Breast epithelium (tissue), 4 donors: ENCODE data around the gene SLC26A9. TPM values are rescaled to one million over a fixed set of nuclear protein-coding genes. Genes with fewer than 3 reads are reported as not detected.

Experiments used
- DNase-seq, 2 donors: peaks; one replicate each; pipeline ENCODE4 v3.0.0-alpha.2; 2019; ENCODE audit warnings: low spot score in 2 of 2
- H3K27ac ChIP-seq, 2 donors: fragments of 200-600 bp; sonication (generic) in 1 of 2; one replicate each; pipeline ENCODE4 v1.5.1; 2016 to 2019; ENCODE audit warnings: mild to moderate bottlenecking in 1 of 2
- H3K27me3 ChIP-seq, 2 donors: fragments of 200-600 bp; sonication (generic) in 1 of 2; one replicate each; pipeline versions ENCODE4 v1.5.1 to v1.6.0; 2017 to 2019; ENCODE audit warnings: control low read depth in 1 of 2, mild to moderate bottlenecking in 1 of 2
- H3K36me3 ChIP-seq: fragments of 200-600 bp; one replicate; pipeline ENCODE4 v1.5.1; 2019
- H3K4me1 ChIP-seq, 2 donors: fragments of 200-600 bp; sonication (generic); one replicate each; pipeline ENCODE4 v1.5.1; 2016 to 2019; ENCODE audit warnings: control low read depth in 1 of 2
- H3K4me3 ChIP-seq, 3 donors: fragments of 200-600 bp; sonication (generic); 1 replicate in 2 of 3; 2 replicates in 1 of 3; pipeline ENCODE4 v1.5.1; 2016 to 2019; ENCODE audit warnings: mild to moderate bottlenecking in 3 of 3, moderate library complexity in 2 of 3
- H3K9me3 ChIP-seq, 2 donors: fragments of 200-600 bp; sonication (generic) in 1 of 2; one replicate each; pipeline ENCODE4 v1.5.1; 2016 to 2019; ENCODE audit warnings: control low read depth in 1 of 2
- CTCF ChIP-seq, 3 donors: fragments of 450-650 bp; IDR thresholded peaks; one replicate each; pipeline ENCODE4 v1.5.1; 2016 to 2017; ENCODE audit warnings: antibody characterized with exemption in 3 of 3, mild to moderate bottlenecking in 3 of 3, moderate library complexity in 3 of 3
- POLR2A ChIP-seq: fragments of 450-650 bp; IDR thresholded peaks from one replicate; pipeline ENCODE4 v1.6.1; 2016; ENCODE audit warnings: antibody characterized with exemption, mild to moderate bottlenecking, moderate library complexity
- POLR2AphosphoS5 ChIP-seq, 3 donors: sonication (generic); formaldehyde crosslinking; IDR thresholded peaks; one replicate each; pipeline ENCODE4 v1.6.1; 2017; ENCODE audit warnings: antibody characterized with exemption in 3 of 3
- intact Hi-C: fragments of 100-400 bp; cut with DNase I; formaldehyde crosslinking; loops from one replicate; pipeline ENCODE4 v1.15.1; 2023; ENCODE audit warnings: low total_unique reads
- total RNA-seq, 3 donors: library from RNA; depleted of rRNA; stranded (reverse); fragments of >200 nt; gene quantifications; one replicate each; pipeline ENCODE4 v1.1.0, GENCODE V29; 2016

The SLC26A9 gene
- not detected for total RNA-seq

GRCh38 chr1:205943245-205943644 lies at the start of gene SLC26A9:
Gene SLC26A9, minus strand, starts transcription at chr1:205943456. Its CDS starts 7,636 bp downstream, at chr1:205935820.
- intact Hi-C loops, result no loop called here
- Histone ChIP-seq H3K4me1 (peaks cover 0 to 7% of the 10 kb centered on the region in 2 donors), H3K27ac (no peak within 1 kb of the TSS), H3K27me3 (peaks cover 0 to 69% of the 10 kb centered on the region in 2 donors), H3K36me3 (no peaks in the 10 kb centered on the region), H3K9me3 (no peaks in the 10 kb centered on the region), H3K4me3 (no peak within 1 kb of the TSS)
- DNase-seq, result no peak
- no peak for TF ChIP-seq POLR2A
- no peak for TF ChIP-seq CTCF (IDR thresholded peaks at IDR 0.05)
- TF ChIP-seq POLR2AphosphoS5 (IDR thresholded peaks at IDR 0.05), result no peak

GRCh38 chr1:205992218-205992882 lies 49.1 kb upstream of the SLC26A9 start:
- H3K4me1 ChIP-seq, result no peaks in the 10 kb centered on the region
- H3K27me3 ChIP-seq, result no peaks in the 10 kb centered on the region
- intact Hi-C loops, result no loop called here
- no peaks in the 10 kb centered on the region for H3K9me3 ChIP-seq
- DNase-seq, result no peak
- H3K36me3 ChIP-seq, result no peaks in the 10 kb centered on the region
- no peak overlapping the region for H3K27ac ChIP-seq
- H3K4me3 ChIP-seq, result no peak overlapping the region
- no peak for TF ChIP-seq POLR2AphosphoS5 (IDR thresholded peaks at IDR 0.05)
- no peak for TF ChIP-seq POLR2A
- no peak for TF ChIP-seq CTCF (IDR thresholded peaks at IDR 0.05)

GRCh38 chr1:205991237-205991636 lies 48.0 kb upstream of the SLC26A9 start:
- TF ChIP-seq POLR2A (no peak), CTCF (IDR thresholded peaks at IDR 0.05) (no peak), POLR2AphosphoS5 (IDR thresholded peaks at IDR 0.05) (no peak)
- Histone ChIP-seq H3K36me3 (no peaks in the 10 kb centered on the region), H3K27me3 (no peaks in the 10 kb centered on the region), H3K4me3 (no peak overlapping the region), H3K4me1 (no peaks in the 10 kb centered on the region), H3K9me3 (no peaks in the 10 kb centered on the region), H3K27ac (no peak overlapping the region)
- no peak for DNase-seq
- intact Hi-C loops, result no loop called here

GRCh38 chr1:205990226-205990625 lies 47.0 kb upstream of the SLC26A9 start:
- intact Hi-C loops, result no loop called here
- Histone ChIP-seq H3K4me3 (no peak overlapping the region), H3K9me3 (no peaks in the 10 kb centered on the region), H3K4me1 (no peaks in the 10 kb centered on the region), H3K27me3 (no peaks in the 10 kb centered on the region), H3K27ac (no peak overlapping the region), H3K36me3 (no peaks in the 10 kb centered on the region)
- TF ChIP-seq POLR2A (no peak), CTCF (IDR thresholded peaks at IDR 0.05) (no peak), POLR2AphosphoS5 (IDR thresholded peaks at IDR 0.05) (no peak)
- DNase-seq, result no peak

- H3K4me3 ChIP-seq, result no peak overlapping the region
These were observed 46.5 kb upstream of the SLC26A9 start for GRCh38 chr1:205989786-205990185.

More at GRCh38 chr1:205989786-205990185, 46.5 kb upstream of the SLC26A9 start:
- H3K27me3 ChIP-seq, result no peaks in the 10 kb centered on the region
- no peaks in the 10 kb centered on the region for H3K36me3 ChIP-seq
- no peak overlapping the region for H3K27ac ChIP-seq
- no peak for DNase-seq
- intact Hi-C loops, result no loop called here
- H3K4me1 ChIP-seq, result peaks cover 0 to 1% of the 10 kb centered on the region in 2 donors
- TF ChIP-seq POLR2A, result no peak
- TF ChIP-seq CTCF (IDR thresholded peaks at IDR 0.05), result no peak
- TF ChIP-seq POLR2AphosphoS5 (IDR thresholded peaks at IDR 0.05), result no peak
- no peaks in the 10 kb centered on the region for H3K9me3 ChIP-seq
